H1 (cell line): ENCODE measurements around the gene WFDC5. TPM values are rescaled to one million over a fixed set of nuclear protein-coding genes. Genes with fewer than 3 reads are reported as not detected.

Source experiments
- E2F6 ChIP-seq: IDR thresholded peaks from 2 replicates; pipeline ENCODE4 v1.6.1; 2012; ENCODE audit warnings: inconsistent platforms
- HDAC6 ChIP-seq: IDR thresholded peaks from one replicate; pipeline ENCODE4 v1.7.1; 2012; ENCODE audit warnings: low read depth, mild to moderate bottlenecking, inconsistent platforms, low read length, moderate library complexity
- SRF ChIP-seq: IDR thresholded peaks from 2 replicates; pipeline ENCODE4 v1.6.1; 2011; ENCODE audit warnings: mild to moderate bottlenecking, low read depth, low read length, moderate library complexity
- ZNF274 ChIP-seq: IDR thresholded peaks from 2 replicates; pipeline ENCODE4 v1.7.0; 2012; ENCODE audit warnings: low read length, borderline replicate concordance; ENCODE audit errors: extremely low read depth
- polyA plus RNA-seq, 7 experiments: library from polyadenylated mRNA; depleted of rRNA in 3 of 7; stranded (reverse) in 5 of 7; unstranded in 2 of 7; fragments of >200 nt in 5 of 7; fragments of 200-250 nt in 2 of 7; gene quantifications; 1 replicate in 5 of 7; 2 replicates in 1 of 7; 4 replicates in 1 of 7; pipeline versions ENCODE4 v1.2.1 to v1.2.3, GENCODE V29; 2011 to 2013; ENCODE audit warnings: missing spikeins in 2 of 7, mixed read lengths in 2 of 7
- total RNA-seq: library from RNA; stranded (reverse); fragmentation: NEBNext Ultra II Directional; extraction: Animal tissue kit (Norgen Biotek cat#: 25700); gene quantifications from 2 replicates; pipeline ENCODE4 v1.2.1, GENCODE V29; 2021

Gene WFDC5
- total and polyA plus RNA-seq, 2 of the 8 experiments (the other 6 are each of a cell fraction or from before 2014, with no cell fraction given) = not detected

DNA sequence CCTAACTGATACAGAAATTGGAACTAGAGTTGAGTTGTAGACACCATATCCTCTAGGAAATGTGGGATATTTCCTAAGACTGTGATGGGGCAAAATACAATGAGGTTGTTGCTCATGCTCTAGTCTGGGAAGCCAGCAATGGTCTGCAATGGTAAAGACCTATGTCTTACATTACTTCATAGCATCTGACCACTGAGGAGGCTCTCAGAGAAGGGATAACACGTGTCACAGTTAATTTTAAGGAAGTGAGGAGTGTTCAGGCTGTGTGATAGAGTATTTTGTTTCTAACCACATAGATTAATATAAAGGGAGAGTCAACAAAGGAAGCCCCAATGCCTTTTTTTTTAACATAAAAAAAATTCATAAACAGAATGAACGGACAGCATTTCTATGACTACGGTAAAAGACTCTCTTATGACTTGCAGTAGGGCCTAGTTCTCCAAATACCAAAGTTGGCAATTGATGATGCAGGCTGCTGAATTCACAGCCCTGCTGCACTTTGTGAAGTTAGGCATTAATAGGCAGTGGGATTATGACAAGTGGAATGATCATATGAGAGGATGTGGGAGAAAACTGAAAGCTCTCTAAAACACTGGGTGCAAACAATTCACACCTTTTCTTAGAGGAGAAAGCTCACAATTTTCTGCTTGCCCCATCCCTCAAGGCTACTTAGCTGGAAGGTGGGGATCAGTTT, 27.7 kb downstream of the WFDC5 start (continued):
- no peak for TF ChIP-seq E2F6
- no peak for TF ChIP-seq SRF
- TF ChIP-seq HDAC6 = no peak
- no peak for TF ChIP-seq ZNF274
